Calu3 (cell line): Measurements from ENCODE around the gene EYS. TPM values are rescaled to one million over a fixed set of nuclear protein-coding genes. Genes with fewer than 3 reads are reported as not detected.

Source experiments
- BruUV-seq: library from RNA; stranded (reverse); fragments of 400-500 nt; replicated peaks from 2 replicates; lab custom pipeline; 2021; lab: Mats Ljungman, UMichigan
- CTCF ChIA-PET: fragments of 300-600 bp; sonication (Branson Sonifier 250); formaldehyde crosslinking; loops from one replicate; lab custom pipeline; 2022; ENCODE audit warnings: antibody characterized with exemption; lab: Charles Lee
- DNase-seq: peaks from one replicate; pipeline ENCODE4 v3.0.0; 2022
- H3K27ac Mint-ChIP-seq: one replicate; pipeline ENCODE4 v1.8.0; 2022; ENCODE audit warnings: mixed read lengths; ENCODE audit not compliant: unreplicated experiment
- H3K27me3 Mint-ChIP-seq: one replicate; pipeline ENCODE4 v1.8.0; 2022; ENCODE audit warnings: mixed read lengths; ENCODE audit not compliant: unreplicated experiment
- H3K36me3 Mint-ChIP-seq: one replicate; pipeline ENCODE4 v1.8.0; 2022; ENCODE audit warnings: mild to moderate bottlenecking, moderate library complexity, mixed read lengths; ENCODE audit not compliant: insufficient read depth, unreplicated experiment
- H3K4me1 Mint-ChIP-seq: one replicate; pipeline ENCODE4 v1.8.0; 2022; ENCODE audit warnings: mild to moderate bottlenecking, low read depth, mixed read lengths; ENCODE audit not compliant: unreplicated experiment
- H3K4me3 Mint-ChIP-seq: one replicate; pipeline ENCODE4 v1.8.0; 2022; ENCODE audit warnings: mild to moderate bottlenecking, low read depth, moderate library complexity, mixed read lengths; ENCODE audit not compliant: unreplicated experiment
- H3K9me3 Mint-ChIP-seq: one replicate; pipeline ENCODE4 v1.8.0; 2022; ENCODE audit warnings: low read depth, mixed read lengths; ENCODE audit not compliant: unreplicated experiment
- intact Hi-C: fragments of 100-400 bp; cut with micrococcal nuclease; formaldehyde crosslinking; loops from one replicate; pipeline ENCODE4 v1.10.0; 2022; ENCODE audit not compliant: unreplicated experiment
- total RNA-seq: library from RNA; stranded (reverse); gene quantifications from 2 replicates; pipeline ENCODE4 v1.2.3, GENCODE V29; 2022
- TF ChIP-seq, protein P1 (sequence below): fragments of 200-600 bp; IDR thresholded peaks from one replicate; pipeline ENCODE4 v1.8.0; 2022; ENCODE audit warnings: antibody characterized with exemption; ENCODE audit not compliant: unreplicated experiment

Gene EYS
- total RNA-seq, 1 experiment from 2014 or later: not detected

GRCh38 chr6:64792534-64792933 is 914.5 kb downstream of the EYS start:
- H3K27ac Mint-ChIP-seq: no peak overlapping the region
- CTCF ChIA-PET: no interaction called here
- BruUV-seq: no TSS peak
- H3K27me3 Mint-ChIP-seq: no peaks in the 10 kb centered on the region
- no peaks in the 10 kb centered on the region for H3K36me3 Mint-ChIP-seq
- no peak overlapping the region for H3K4me3 Mint-ChIP-seq
- intact Hi-C loops: no loop called here
- no peaks in the 10 kb centered on the region for H3K4me1 Mint-ChIP-seq
- no peak for DNase-seq
- TF ChIP-seq, protein P1, sequence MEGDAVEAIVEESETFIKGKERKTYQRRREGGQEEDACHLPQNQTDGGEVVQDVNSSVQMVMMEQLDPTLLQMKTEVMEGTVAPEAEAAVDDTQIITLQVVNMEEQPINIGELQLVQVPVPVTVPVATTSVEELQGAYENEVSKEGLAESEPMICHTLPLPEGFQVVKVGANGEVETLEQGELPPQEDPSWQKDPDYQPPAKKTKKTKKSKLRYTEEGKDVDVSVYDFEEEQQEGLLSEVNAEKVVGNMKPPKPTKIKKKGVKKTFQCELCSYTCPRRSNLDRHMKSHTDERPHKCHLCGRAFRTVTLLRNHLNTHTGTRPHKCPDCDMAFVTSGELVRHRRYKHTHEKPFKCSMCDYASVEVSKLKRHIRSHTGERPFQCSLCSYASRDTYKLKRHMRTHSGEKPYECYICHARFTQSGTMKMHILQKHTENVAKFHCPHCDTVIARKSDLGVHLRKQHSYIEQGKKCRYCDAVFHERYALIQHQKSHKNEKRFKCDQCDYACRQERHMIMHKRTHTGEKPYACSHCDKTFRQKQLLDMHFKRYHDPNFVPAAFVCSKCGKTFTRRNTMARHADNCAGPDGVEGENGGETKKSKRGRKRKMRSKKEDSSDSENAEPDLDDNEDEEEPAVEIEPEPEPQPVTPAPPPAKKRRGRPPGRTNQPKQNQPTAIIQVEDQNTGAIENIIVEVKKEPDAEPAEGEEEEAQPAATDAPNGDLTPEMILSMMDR: no peak
- peaks cover 3% of the 10 kb centered on the region for H3K9me3 Mint-ChIP-seq

GRCh38 chr6:64789476-64789875 is 917.5 kb downstream of the EYS start:
- no peaks in the 10 kb centered on the region for H3K36me3 Mint-ChIP-seq
- no peak overlapping the region for H3K27ac Mint-ChIP-seq
- DNase-seq: no peak
- no peaks in the 10 kb centered on the region for H3K4me1 Mint-ChIP-seq
- no peaks in the 10 kb centered on the region for H3K27me3 Mint-ChIP-seq
- TF ChIP-seq, protein P1: no peak
- intact Hi-C loops: no loop called here
- CTCF ChIA-PET: no interaction called here
- BruUV-seq: no TSS peak
- H3K9me3 Mint-ChIP-seq: peaks cover 6% of the 10 kb centered on the region
- H3K4me3 Mint-ChIP-seq: no peak overlapping the region

- intact Hi-C loops: no loop called here
- no TSS peak for BruUV-seq
- Mint-ChIP-seq H3K27ac (no peak overlapping the region), H3K4me1 (no peaks in the 10 kb centered on the region), H3K4me3 (no peak overlapping the region), H3K27me3 (no peaks in the 10 kb centered on the region), H3K36me3 (no peaks in the 10 kb centered on the region), H3K9me3 (peaks cover 6% of the 10 kb centered on the region)
- no peak for DNase-seq
- CTCF ChIA-PET: no interaction called here
- TF ChIP-seq, protein P1: no peak
Measured at GRCh38 chr6:64786736-64787135, 920.3 kb downstream of the EYS start.

- no peaks in the 10 kb centered on the region for H3K27me3 Mint-ChIP-seq
- TF ChIP-seq, protein P1: no peak
- intact Hi-C loops: no loop called here
- no peak for DNase-seq
- H3K9me3 Mint-ChIP-seq: peaks cover 16% of the 10 kb centered on the region
- CTCF ChIA-PET: no interaction called here
- no peak overlapping the region for H3K27ac Mint-ChIP-seq
- BruUV-seq: no TSS peak
- H3K4me3 Mint-ChIP-seq: no peak overlapping the region
- no peaks in the 10 kb centered on the region for H3K36me3 Mint-ChIP-seq
- no peaks in the 10 kb centered on the region for H3K4me1 Mint-ChIP-seq
Measured at GRCh38 chr6:64782877-64783276, 924.1 kb downstream of the EYS start.
